SK-N-DZ (cell line): ENCODE measurements around the gene ANKRD52.

Source experiments
- DNase-seq: peaks from one replicate; pipeline ENCODE4 v3.0.0-alpha.2; 2015; ENCODE audit warnings: low spot score

ANKRD52 gene

DNA sequence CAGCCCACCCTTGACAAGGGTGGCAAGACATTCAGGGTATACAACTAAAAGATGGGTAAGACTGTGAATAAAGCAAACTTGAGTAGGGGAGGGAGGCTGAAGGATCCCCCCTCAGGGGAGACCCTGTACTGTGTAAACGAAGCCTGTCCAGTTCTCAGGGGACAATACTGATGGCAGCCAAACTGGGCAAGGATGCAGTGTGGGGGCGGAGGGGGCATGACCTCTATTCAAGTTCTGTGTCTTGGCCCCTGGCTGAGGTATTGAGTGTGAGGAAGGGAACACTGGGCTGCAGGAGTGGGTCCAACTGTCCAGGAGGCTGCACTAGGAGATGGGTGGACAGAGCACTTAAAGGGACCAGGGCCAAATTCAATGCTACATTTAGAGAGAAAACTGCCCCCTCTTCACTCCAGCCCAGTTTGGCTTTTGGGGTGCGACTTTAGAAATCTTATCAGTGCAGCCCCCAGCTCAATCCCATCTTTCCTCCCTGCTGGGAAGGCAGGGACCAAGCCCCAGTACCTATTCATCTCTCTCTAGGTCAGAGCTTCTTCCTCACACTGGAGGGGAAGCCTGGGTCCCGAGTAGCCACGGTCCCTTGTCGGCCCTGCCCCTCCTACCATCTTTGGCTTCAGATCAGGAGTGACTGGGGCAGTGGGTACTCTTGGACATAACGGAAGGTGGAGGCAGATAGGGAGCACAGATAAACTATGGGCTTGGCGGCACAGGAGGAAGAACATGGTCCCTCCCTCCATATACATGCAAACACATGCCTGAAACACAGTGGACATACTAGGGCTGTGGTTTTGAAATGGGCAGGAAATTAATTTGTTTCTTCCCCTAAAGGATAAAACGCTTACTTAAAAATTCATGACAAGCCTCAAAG lies 16.5 kb downstream of the ANKRD52 start:
- DNase-seq = no peak

DNA sequence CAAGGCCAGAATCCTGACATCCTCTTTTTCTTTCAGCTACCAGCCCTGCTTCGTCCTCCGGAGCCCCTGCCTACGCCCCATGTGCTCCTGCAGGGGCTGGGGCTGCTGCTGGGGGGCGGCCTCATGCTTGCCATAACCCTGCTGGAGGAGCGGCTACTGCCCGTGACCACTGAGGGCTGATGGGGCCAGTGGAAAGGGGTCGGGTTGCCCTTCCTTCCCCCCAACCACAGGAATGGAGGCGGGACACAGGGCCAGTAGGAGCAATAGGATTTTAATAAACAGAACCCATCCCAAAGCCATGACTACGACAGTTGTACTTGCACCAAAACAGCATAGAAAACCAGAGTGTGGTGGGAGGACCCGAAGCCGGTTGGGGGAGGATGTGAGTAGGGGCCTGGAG lies 20.6 kb downstream of the ANKRD52 start:
- no peak for DNase-seq

DNA sequence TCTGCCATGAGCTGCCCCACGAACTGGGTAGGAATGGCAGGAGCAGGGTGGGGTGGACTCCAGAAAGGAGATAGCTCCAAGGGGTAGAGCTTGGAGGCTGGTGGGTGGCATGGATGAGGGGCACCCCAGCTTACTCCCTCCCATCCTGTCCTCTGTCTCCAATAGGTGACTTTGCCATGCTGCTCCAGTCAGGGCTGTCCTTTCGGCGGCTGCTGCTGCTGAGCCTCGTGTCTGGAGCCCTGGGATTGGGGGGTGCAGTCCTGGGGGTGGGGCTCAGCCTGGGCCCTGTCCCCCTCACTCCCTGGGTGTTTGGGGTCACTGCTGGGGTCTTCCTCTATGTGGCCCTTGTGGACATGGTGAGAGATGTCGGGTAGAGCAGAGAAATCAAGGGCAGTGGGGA lies 21.2 kb downstream of the ANKRD52 start:
- DNase-seq = no peak

DNA sequence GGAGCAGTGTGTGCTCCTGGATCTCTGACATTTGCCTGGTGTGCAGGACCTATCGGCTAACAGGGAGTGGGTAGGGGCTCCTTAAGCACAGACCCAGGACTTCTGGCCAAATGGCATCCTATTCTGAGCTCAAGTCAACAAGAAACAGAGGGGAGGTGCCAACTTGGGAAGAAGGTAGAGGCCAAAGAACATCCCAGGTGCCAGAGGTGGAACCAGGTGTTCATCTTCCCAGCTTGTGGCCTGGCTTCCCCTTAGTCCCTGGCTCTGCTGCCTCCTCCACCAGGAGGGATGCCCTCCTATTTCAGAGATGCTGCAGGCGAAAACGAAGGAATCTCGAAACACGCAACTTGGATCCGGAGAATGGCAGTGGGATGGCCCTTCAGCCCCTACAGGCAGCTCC lies 22.1 kb downstream of the ANKRD52 start:
- DNase-seq = no peak

DNA sequence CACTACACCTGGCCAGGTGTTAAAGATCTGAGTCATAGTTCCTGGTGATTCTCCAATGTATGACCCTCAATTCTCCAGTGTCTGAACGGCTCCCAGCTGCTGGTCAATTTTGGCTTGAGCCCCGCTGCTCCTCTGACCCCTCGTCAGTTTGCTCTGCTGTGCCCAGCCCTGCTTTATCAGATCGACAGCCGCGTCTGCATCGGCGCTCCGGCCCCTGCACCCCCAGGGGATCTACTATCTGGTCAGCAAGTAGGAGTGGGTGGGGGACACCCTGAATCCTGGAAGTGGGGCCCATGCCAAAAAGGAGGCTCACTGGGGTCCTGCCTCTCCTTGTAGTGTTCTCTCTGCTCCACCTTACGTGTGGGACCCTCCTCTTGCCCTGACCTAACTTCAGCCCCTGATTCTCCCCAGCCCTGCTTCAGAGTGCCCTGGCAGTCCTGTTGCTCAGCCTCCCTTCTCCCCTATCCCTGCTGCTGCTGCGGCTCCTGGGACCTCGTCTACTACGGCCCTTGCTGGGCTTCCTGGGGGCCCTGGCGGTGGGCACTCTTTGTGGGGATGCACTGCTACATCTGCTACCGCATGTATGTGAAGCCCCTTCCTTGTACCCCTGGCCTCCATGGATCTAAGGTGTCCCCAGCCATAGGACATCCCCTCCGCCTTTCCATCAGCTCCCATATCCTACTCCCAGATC lies 23.3 kb downstream of the ANKRD52 start:
- no peak for DNase-seq

DNA sequence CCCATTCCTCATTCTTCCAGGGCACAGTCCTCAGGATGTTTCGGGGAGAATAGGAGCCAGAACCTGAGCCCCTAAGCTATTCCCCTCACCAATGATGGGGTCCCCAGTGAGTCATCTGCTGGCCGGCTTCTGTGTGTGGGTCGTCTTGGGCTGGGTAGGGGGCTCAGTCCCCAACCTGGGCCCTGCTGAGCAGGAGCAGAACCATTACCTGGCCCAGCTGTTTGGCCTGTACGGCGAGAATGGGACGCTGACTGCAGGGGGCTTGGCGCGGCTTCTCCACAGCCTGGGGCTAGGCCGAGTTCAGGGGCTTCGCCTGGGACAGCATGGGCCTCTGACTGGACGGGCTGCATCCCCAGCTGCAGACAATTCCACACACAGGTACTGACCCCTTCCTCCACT lies 27.0 kb downstream of the ANKRD52 start:
- no peak for DNase-seq

DNA sequence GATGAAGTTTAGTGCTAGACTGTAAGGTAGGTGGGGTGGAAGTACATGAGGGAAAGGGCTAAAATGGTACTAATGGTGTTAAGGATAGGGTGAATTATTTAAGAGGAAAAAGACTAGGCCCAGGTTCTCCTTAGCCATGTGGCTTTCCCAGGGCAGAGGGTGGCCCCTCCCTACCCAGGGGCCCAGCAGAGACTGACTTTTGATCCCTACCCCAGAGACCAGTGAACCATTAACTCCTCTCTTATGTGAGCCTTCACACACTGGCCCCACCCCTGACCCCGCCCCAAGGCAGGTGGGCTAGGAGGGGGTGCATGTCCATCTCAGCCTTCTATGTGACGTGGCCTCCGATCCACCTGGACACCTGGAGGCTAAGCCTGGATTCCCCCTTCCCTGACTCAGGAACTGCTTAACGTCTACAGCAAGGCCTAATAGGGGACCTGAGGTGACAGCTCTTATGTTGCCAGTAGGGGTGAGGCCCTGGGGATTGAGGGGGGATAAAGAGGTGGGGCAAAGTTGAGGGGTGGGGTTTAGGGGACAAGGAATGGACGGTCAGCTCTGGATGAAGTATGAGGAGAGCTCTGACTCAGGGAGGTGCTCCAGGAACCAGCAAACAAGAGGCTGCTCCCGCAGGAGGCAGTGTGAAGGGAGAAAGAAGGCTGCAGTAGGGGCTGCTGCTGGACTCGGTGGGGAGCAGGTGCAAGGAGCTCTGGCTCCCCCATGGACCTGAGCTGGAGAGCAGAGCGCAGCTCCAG lies 27.6 kb downstream of the ANKRD52 start:
- no peak for DNase-seq

DNA sequence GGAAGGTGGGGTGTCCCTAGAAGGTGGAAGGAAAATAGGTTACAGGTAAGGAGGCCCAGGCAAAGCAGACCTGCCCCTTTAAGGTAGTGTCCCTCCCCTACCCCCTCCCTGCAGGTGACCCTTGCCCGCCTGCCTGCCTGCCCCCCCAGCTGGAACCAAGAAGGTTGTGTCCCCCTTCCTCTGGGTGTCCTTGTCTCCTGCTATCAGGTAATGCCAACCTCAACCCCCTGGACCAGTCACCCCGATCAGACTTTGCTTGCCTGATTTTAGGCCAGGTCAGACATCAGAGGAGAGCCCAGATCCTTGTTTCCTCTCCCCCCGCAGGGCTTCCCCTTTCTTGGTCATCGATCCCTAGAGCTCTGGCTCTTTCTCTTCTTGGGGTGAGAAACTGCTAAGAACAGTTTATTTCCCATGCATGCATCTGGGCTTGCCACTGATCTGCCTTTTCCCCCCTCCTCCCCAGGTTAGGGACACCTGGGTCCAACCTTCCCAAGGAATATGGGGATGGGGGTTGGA lies 28.2 kb downstream of the ANKRD52 start, which contains the start of gene SLC39A5:
SLC39A5 (plus strand) TSS at position 136 of the 516 bp plus-strand sequence. CDS start 1,224 bp downstream, outside the sequence.
- DNase-seq = no peak

DNA sequence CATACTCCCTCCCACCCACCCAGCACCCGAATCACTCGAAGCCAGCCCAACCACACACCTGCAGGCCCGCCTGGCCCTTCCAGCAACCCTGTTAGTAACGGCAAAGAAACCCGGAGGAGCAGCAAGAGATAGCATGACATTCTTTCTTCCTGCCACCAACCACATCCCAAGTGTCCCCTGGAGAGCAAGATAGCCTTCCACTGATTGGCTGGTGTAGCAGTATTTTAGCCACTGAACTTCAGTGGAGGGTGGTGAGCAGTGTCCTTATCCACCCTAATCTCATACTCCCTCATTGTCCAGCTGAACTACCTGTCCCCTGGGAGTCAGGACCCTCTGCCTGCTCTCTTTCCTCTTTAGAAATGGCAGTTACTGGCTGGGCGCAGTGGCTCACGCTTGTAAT lies 29.1 kb downstream of the ANKRD52 start:
- DNase-seq = no peak

DNA sequence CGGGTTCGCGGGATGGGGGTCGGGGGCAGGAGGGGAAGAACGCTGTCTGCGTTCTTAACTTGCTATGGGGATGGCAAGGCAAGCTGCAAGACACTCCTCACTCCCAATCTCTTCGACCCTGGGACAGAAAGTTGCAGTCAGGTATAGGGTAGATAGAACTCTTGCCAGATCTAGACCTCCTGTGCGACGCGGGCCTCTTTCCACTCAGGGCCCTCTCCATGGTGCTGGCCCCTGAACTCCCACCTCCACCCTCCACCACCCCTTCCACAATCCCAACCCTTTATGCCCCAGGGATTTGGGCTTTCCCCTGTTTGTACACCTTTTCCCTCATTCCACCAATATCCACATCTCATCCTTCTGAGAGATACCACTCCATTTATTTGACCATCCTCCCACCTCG lies 33.2 kb downstream of the ANKRD52 start:
- no peak for DNase-seq

DNA sequence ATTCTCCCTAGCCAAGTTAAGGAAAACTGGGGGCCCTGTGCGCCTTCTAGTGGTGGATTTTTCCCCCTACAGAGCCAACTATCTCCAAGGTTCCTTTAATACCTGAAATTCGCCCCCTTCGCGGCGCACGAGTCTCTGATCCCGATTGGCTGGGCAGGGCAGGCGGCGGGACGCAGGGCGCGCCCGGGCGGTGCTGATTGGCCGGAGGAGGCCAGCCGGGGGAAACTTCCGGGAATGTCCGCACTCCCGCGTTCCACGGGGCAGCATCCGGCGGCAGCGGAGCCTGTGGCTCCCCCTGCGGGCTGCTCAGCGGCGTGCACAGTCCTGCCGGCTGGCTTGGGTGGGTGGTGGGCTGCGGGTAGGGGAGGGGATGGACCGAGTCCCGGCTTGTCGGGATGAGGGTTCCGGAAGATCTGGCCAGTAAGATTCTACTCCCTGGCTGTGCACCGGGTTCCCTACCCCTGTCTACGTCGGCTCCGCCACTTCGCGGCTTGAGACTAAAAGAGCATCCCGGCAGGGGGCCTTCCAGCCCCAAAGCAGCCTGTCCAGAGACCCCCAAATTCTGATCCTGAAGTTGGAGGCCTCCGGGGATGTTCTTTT lies 34.0 kb downstream of the ANKRD52 start, which contains the start of gene NABP2:
NABP2 (plus strand) TSS at position 241 of the 600 bp plus-strand sequence. CDS start 515 bp downstream, outside the sequence.
- peak; percentile 98 for DNase-seq

DNA sequence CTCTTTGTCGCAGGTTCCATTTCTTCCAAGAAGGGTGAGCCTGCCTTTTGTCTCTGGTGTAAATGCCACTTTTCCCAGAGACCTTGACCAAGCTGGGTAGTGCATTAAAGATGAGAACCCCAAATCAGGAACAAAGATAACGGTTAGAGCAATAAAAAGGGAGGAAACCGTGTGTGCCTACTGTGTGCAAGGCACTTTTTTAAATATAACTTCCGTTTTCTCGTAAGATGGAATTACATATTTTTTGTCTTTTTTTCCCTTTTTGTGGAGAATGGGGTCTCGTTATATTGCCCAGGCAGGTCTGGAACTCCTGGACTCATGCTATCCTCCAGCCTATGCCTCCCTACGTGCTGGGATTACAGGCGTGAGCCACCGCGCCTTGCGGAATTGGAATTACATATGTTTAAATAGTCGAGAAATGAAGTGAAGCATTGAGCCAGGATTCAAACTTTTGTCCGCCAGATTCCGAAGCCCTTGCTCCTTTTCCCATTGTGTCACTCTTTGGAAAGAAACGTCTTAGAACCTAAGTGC lies 34.5 kb downstream of the ANKRD52 start:
- no peak for DNase-seq

DNA sequence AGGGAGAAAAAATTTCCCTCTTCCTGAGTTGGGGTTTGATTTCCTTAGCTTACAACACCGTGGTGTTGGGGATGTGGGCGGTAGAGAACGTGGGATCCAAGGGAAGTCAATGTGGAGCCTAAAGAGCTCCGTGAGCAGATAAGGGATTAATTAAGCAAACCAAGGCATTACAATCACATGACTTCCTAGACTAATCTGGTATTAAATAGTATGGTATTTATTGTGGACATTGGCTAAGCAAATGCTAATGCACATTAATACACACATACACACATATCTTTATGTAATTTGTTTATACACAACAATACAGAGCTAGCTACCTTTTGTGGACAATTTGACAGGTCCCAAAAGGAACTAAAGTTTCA lies 35.7 kb downstream of the ANKRD52 start:
- no peak for DNase-seq

DNA sequence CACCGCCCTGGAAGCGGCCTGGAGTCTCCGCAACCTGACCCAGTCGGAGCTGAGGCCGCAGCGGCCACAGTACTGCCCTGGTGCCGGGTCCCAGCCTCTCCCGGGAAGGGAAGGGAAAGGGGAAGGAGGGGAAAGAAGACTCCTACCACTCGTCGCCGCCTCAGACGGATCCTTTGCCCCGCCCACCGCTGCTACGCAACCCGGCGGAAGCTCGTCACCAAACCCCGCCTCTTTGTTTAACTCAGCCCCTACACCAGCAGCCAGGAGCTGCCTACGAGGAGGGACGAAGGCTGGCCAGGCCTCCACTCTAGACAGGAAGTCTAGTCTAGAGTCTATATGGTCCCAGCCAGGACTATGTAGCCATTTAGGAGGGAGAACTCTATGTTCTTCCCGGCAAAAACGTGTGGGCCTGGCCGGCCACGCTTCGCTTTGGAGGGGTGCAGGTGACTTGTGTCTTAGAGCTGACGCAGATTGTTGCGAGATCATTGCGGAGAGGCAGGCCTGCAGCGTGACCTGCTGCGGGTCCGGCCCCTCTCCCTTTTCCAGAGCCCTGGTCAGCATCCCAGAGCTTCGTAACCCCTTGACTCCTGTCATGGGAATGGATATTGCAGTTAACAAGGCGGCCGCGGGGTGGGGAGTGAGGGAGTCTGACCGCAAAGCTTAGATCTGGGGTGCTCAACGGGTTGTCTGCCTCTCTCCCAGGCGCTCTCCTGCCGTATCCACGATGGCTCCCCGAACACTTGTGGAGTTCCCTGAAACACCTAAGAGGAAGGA lies 36.2 kb downstream of the ANKRD52 start, which contains the start of gene RNF41:
RNF41 (minus strand) TSS at position 166 of the 774 bp plus-strand sequence. CDS start 7,875 bp downstream, outside the sequence.
- DNase-seq = peak; percentile 98

DNA sequence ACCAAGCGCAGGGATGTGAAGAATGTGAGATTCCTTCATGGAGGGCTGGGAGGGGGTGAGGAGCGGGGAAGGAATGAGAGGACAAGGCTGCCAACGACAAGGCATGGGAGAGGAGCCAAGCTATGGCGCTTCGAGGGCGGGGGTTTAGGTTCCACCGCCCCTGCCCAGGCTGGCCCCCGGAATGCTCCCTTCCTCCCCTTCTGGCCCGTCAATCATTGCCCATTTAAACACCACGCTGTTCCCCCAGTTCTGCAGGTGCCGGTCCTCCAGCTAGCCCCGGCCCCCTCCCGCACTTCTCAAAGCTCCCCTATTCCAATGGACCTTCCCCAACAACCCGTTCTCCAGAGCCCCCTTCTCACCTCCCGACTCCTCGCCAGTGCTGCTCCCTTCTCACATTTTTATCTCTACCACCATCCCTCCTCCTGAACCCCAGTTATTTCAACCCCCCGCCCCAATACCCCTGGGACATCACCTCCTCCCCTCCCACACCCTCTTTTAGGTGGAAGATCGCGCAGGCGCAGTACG lies 36.9 kb downstream of the ANKRD52 start:
- peak; percentile 36 for DNase-seq

DNA sequence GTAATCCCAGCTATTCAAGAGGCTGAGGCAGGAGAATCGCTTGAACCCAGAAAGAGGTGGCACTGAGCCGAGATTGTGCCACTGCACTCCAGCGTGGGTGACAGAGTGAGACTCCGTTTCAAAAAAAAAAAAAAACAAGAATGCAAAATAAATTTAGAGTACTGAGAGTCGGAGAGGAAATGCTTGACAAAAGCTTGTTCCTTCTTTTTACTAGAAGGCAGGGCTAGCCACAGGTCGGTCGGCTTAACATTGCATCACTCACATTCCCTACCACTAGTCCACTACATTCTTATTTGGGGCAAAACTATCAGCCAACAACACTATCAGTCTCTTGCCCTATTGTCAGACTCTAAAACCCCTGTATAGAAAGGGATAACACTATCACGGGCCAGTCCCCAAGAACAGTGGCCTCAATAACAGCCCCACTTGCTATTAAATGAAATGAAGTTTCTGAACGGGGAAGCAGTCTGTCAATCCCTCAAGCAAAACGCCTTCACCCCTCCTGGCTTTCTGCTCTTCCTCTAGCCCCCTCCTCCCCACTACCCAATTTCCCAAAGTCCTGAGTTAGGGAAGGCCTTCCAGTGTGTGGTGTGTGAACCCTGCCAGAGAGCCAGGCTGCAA lies 37.5 kb downstream of the ANKRD52 start:
- DNase-seq = no peak

DNA sequence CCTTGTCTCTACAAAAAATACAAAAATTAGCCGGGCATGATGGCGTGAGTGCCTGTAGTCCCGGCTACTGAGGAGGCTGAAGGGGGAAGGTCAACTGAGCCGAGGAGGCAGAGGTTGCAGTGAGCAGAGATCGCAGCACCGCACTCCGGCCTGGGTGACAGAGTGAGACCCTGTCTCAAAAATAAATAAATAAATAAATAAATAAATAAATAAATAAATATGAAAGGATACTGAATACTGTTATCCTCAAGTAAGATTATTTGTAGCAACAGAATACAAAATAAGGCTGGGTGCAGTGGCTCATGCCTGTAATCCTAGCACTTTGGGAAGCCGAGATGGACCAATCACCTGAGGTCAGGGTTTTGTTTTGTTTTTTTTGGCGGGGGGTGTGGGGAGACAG lies 38.3 kb downstream of the ANKRD52 start:
- no peak for DNase-seq

DNA sequence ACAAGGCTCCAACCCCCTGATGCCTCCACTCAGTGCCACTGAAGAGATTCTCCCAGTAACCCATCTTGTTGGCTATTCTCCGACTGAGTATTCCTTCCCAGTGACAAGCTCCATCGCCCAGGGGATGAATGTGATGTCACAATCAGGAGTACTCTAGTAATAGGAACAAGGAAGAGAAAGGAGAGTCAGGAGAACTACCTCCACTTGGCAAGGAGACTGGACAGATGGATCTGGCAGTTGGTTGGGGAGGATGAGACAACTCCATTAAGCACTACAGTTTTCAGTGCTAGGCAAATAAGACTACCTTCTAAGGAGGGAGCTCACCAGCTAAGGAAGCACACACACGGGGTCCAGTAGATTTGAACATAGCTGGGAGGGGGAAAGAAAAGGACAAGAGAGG lies 41.7 kb downstream of the ANKRD52 start:
- DNase-seq = no peak

DNA sequence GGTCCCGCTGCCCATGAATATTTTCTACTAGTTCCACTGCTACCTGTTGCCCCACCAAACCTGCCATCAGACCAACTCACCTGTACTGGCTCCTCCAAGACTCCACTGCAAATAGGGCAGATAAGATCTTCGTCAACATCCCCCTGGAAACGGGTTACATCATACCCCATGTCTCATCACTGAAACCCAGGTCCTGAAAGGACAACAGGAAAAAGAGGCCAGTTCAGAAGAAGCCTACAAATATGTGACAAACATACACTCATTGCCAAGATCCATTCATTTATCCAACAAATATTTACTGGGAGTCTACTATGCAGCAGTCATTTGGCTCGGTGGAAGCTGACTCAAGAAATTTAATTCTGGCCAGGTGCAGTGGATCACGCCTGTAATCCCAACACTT lies 44.3 kb downstream of the ANKRD52 start:
- DNase-seq = no peak

DNA sequence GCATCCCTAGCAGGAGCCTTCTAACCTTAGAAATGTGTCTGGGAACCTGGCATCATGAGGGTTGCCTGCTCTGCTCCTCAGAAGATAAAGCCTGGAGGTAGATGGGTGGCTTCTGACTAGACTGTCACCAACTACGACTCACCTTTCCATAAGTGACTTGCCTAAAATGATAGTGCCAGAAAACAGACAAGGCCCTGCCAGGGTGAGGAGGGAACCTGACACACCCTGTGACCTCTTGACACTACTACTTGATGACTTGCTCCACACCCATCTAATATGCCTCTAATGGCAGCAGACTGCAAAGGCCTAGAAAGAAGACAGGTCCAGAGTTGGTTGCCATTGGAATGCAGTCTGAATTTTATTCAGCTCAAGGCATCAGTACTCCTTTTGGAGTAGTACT lies 45.8 kb downstream of the ANKRD52 start:
- no peak for DNase-seq
